CD4-positive, alpha-beta memory T cell (primary cell): ENCODE data around the gene BCLAF1. TPM values are rescaled to one million over a fixed set of nuclear protein-coding genes. Genes with fewer than 3 reads are reported as not detected.

ENCODE experiments used
- CTCF ChIA-PET: fragments of 350-600 bp; sonication (Branson Sonifier 250); formaldehyde crosslinking; loops from one replicate; lab custom pipeline; 2021; ENCODE audit warnings: inconsistent platforms; ENCODE audit not compliant: partially characterized antibody; lab: Charles Lee
- POLR2A ChIA-PET: fragments of 350-600 bp; sonication (Branson Sonifier 250); formaldehyde crosslinking; loops from one replicate; lab custom pipeline; 2021; ENCODE audit not compliant: partially characterized antibody; lab: Charles Lee
- DNase-seq, 5 donors: peaks; one replicate each; pipeline versions ENCODE4 v3.0.0 to v3.0.0-alpha.2; 2020 to 2022; ENCODE audit warnings: mixed read lengths in 1 of 5
- H3K27ac ChIP-seq: one replicate; pipeline ENCODE4 v1.7.0; 2013; ENCODE audit warnings: low read depth, low read length
- H3K27me3 ChIP-seq: 2 replicates; pipeline ENCODE4 v1.7.0; 2013; ENCODE audit warnings: mild to moderate bottlenecking, low read length, moderate library complexity; ENCODE audit not compliant: insufficient read depth
- H3K36me3 ChIP-seq: 2 replicates; pipeline ENCODE4 v1.7.0; 2013; ENCODE audit warnings: mild to moderate bottlenecking, low read length, moderate library complexity; ENCODE audit not compliant: insufficient read depth
- H3K4me1 ChIP-seq: 2 replicates; pipeline ENCODE4 v1.7.0; 2013; ENCODE audit warnings: mild to moderate bottlenecking, low read length, moderate library complexity; ENCODE audit not compliant: insufficient read depth
- H3K4me3 ChIP-seq, 2 donors: one replicate each; pipeline ENCODE4 v1.7.0; 2013; ENCODE audit warnings: low read length in 2 of 2, mild to moderate bottlenecking in 1 of 2
- H3K9me3 ChIP-seq, 2 donors: one replicate each; pipeline ENCODE4 v1.7.0; 2013; ENCODE audit warnings: low read length in 2 of 2, control low read depth in 1 of 2; ENCODE audit not compliant: control insufficient read depth in 1 of 2
- H3K27ac Mint-ChIP-seq, 7 donors: one replicate each; pipeline ENCODE4 v1.8.0; 2020 to 2021; ENCODE audit warnings: mixed read lengths in 7 of 7, mild to moderate bottlenecking in 6 of 7, inconsistent platforms in 3 of 7, moderate library complexity in 3 of 7
- H3K27me3 Mint-ChIP-seq, 2 donors: one replicate each; pipeline ENCODE4 v1.8.0; 2020 to 2021; ENCODE audit warnings: mixed read lengths in 2 of 2
- H3K36me3 Mint-ChIP-seq, 2 donors: one replicate each; pipeline ENCODE4 v1.8.0; 2020 to 2021; ENCODE audit warnings: mixed read lengths in 2 of 2, inconsistent platforms in 1 of 2, mild to moderate bottlenecking in 1 of 2
- H3K4me1 Mint-ChIP-seq, 4 donors: one replicate each; pipeline ENCODE4 v1.8.0; 2020 to 2021; ENCODE audit warnings: mixed read lengths in 4 of 4, mild to moderate bottlenecking in 1 of 4
- H3K4me3 Mint-ChIP-seq, 8 donors: one replicate each; pipeline ENCODE4 v1.8.0; 2020 to 2021; ENCODE audit warnings: mixed read lengths in 8 of 8, mild to moderate bottlenecking in 7 of 8, moderate library complexity in 6 of 8, inconsistent platforms in 3 of 8
- H3K9me3 Mint-ChIP-seq, 8 donors: one replicate each; pipeline ENCODE4 v1.8.0; 2020 to 2021; ENCODE audit warnings: mixed read lengths in 8 of 8, mild to moderate bottlenecking in 5 of 8, inconsistent platforms in 3 of 8, moderate library complexity in 1 of 8
- intact Hi-C: fragments of 100-400 bp; cut with micrococcal nuclease; formaldehyde crosslinking; loops from one replicate; pipeline ENCODE4 v1.15.1; 2023
- polyA plus RNA-seq, 2 donors: library from polyadenylated mRNA; unstranded; fragments of 300-500 nt; fragmentation: Illumina TruSeq; gene quantifications; one replicate each; pipeline ENCODE4 v1.2.3, GENCODE V29; 2021
- total RNA-seq, 2 experiments: library from RNA; stranded (reverse); gene quantifications; one replicate each; pipeline ENCODE4 v1.2.3, GENCODE V29; 2021

Gene BCLAF1
- total and polyA plus RNA-seq, 4 experiments from 2014 or later, result 81.9 to 242 (median 174) TPM

DNA sequence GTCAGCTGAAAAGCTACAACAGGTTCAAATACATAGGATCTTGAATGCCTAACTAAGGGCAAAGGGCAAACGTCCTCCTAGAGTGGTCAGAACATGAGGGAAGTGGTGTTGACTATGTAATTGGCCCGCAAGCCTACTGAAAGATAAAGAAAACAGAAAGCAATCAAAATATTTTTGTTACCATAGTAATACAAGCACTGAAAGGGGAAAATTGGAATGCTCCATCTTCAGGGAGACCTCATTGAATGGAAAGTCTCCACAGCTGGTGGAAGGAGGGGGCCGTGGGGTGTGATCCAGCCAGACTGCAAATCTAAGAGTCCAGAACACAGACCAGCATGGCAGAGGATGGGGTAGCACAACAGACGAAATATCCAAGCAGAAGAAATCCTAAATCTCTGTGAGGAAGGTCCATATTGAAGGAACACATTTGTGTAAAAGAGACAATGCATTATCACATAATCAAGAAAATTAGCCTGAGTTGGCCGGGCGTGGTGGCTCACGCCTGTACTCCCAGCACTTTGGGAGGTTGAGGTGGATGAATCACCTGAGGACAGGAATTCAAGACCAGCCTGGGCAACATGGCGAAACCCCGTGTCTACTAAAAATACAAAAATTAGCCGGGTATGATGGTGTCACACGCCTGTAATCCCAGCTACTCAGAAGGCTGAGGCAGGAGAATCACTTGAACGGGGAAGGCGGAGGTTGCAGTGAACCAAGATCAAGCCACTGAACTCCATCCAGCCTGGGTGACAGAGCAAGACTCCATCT is 79.1 kb downstream of the BCLAF1 start:
- no peak overlapping the region for H3K27ac Mint-ChIP-seq
- H3K4me3 Mint-ChIP-seq, result no peak overlapping the region
- no peaks in the 10 kb centered on the region for H3K4me1 ChIP-seq
- H3K36me3 Mint-ChIP-seq, result no peaks in the 10 kb centered on the region
- H3K36me3 ChIP-seq, result no peaks in the 10 kb centered on the region
- ChIA-PET POLR2A (no interaction called here), CTCF (no interaction called here)
- H3K9me3 ChIP-seq, result no peaks in the 10 kb centered on the region
- no peaks in the 10 kb centered on the region for H3K9me3 Mint-ChIP-seq
- no peaks in the 10 kb centered on the region for H3K4me1 Mint-ChIP-seq
- peaks cover 2 to 3% of the 10 kb centered on the region in 2 donors for H3K27me3 Mint-ChIP-seq
- no peak for DNase-seq
- intact Hi-C loops, result no loop called here
- no peaks in the 10 kb centered on the region for H3K27me3 ChIP-seq
- H3K27ac ChIP-seq, result no peak overlapping the region
- no peak overlapping the region for H3K4me3 ChIP-seq

GRCh38 chr6:136209496-136209895 is 80.2 kb downstream of the BCLAF1 start:
- no peak overlapping the region for H3K27ac ChIP-seq
- DNase-seq, result no peak
- H3K36me3 Mint-ChIP-seq, result no peaks in the 10 kb centered on the region
- POLR2A ChIA-PET, result no interaction called here
- H3K4me3 ChIP-seq, result no peak overlapping the region
- intact Hi-C loops, result no loop called here
- H3K27me3 Mint-ChIP-seq, result peaks cover 2% of the 10 kb centered on the region in 2 donors
- no peaks in the 10 kb centered on the region for H3K4me1 ChIP-seq
- no peak overlapping the region for H3K4me3 Mint-ChIP-seq
- H3K36me3 ChIP-seq, result no peaks in the 10 kb centered on the region
- H3K4me1 Mint-ChIP-seq, result no peaks in the 10 kb centered on the region
- H3K9me3 Mint-ChIP-seq, result no peaks in the 10 kb centered on the region
- no peak overlapping the region for H3K27ac Mint-ChIP-seq
- H3K27me3 ChIP-seq, result no peaks in the 10 kb centered on the region
- no peaks in the 10 kb centered on the region for H3K9me3 ChIP-seq
- CTCF ChIA-PET, result no interaction called here

- Mint-ChIP-seq H3K4me3 (no peak overlapping the region), H3K36me3 (no peaks in the 10 kb centered on the region), H3K27me3 (peaks cover 2% of the 10 kb centered on the region in 2 donors), H3K4me1 (no peaks in the 10 kb centered on the region), H3K27ac (no peak overlapping the region), H3K9me3 (no peaks in the 10 kb centered on the region)
- no peak for DNase-seq
- POLR2A ChIA-PET, result no interaction called here
- Histone ChIP-seq H3K36me3 (no peaks in the 10 kb centered on the region), H3K4me1 (no peaks in the 10 kb centered on the region), H3K27me3 (no peaks in the 10 kb centered on the region), H3K27ac (no peak overlapping the region), H3K9me3 (no peaks in the 10 kb centered on the region), H3K4me3 (no peak overlapping the region)
- CTCF ChIA-PET, result no interaction called here
- intact Hi-C loops, result no loop called here
These were observed 80.9 kb downstream of the BCLAF1 start for GRCh38 chr6:136208783-136209182.

Other genes with a start within 250 kb of the BCLAF1 start
- 1 to 10 TPM; 1.2 TPM for gene MTFR2, start 39.5 kb downstream of the BCLAF1 start, total RNA-seq
- 1 to 10 TPM in 1 of 2 donors, under 1 TPM in 1; 0.55 to 1.1 TPM for gene MTFR2, start 39.5 kb downstream of the BCLAF1 start, polyA plus RNA-seq